Heart left ventricle (tissue), 16 donors: ENCODE data around the gene USHBP1. TPM values are rescaled to one million over a fixed set of nuclear protein-coding genes. Genes with fewer than 3 reads are reported as not detected.

Source experiments
- ATAC-seq, 4 donors: fragments of 200-7000 bp; cut with Tn5 transposase; one replicate each; pipeline ENCODE4 v1.9.1; 2020 to 2022; ENCODE audit warnings: moderate library complexity in 4 of 4, mild to moderate bottlenecking in 3 of 4, moderate number of reproducible peaks in 1 of 4
- DNase-seq, 5 donors: peaks; one replicate each; pipeline ENCODE4 v3.0.0-alpha.2; 2020
- H3K27ac ChIP-seq, 12 donors: fragments of 200-600 bp; sonication (generic) in 4 of 12; one replicate each; pipeline versions ENCODE4 v1.5.0 to v1.8.0; 2016 to 2022; ENCODE audit warnings: mild to moderate bottlenecking in 2 of 12
- H3K27me3 ChIP-seq, 9 donors: fragments of 200-600 bp; sonication (generic) in 2 of 9; one replicate each; pipeline versions ENCODE4 v1.5.1 to v1.8.0; 2016 to 2022; ENCODE audit warnings: mild to moderate bottlenecking in 3 of 9
- H3K36me3 ChIP-seq, 9 donors: fragments of 200-600 bp; sonication (generic) in 2 of 9; one replicate each; pipeline versions ENCODE4 v1.5.0 to v1.8.0; 2018 to 2022; ENCODE audit warnings: mild to moderate bottlenecking in 2 of 9
- H3K4me1 ChIP-seq, 12 donors: fragments of 200-600 bp; sonication (generic) in 4 of 12; one replicate each; pipeline versions ENCODE4 v1.5.0 to v1.8.0; 2016 to 2022; ENCODE audit warnings: mild to moderate bottlenecking in 3 of 12
- H3K4me3 ChIP-seq, 12 donors: fragments of 200-600 bp; sonication (generic) in 4 of 12; one replicate each; pipeline versions ENCODE4 v1.5.0 to v1.8.0; 2017 to 2022; ENCODE audit warnings: mild to moderate bottlenecking in 9 of 12, moderate library complexity in 4 of 12
- H3K9me3 ChIP-seq, 12 donors: fragments of 200-600 bp; sonication (generic) in 4 of 12; one replicate each; pipeline versions ENCODE4 v1.5.0 to v1.8.0; 2016 to 2022; ENCODE audit warnings: mild to moderate bottlenecking in 1 of 12
- CTCF ChIP-seq, 12 donors: fragments of 200-600 bp; sonication (generic) in 4 of 12; IDR thresholded peaks; one replicate each; pipeline versions ENCODE4 v1.5.0 to v1.8.0; 2018 to 2022; ENCODE audit warnings: antibody characterized with exemption in 12 of 12, mild to moderate bottlenecking in 5 of 12
- POLR2A ChIP-seq, 2 donors: fragments of 450-650 bp; IDR thresholded peaks; one replicate each; pipeline ENCODE4 v1.6.1; 2017; ENCODE audit warnings: antibody characterized with exemption in 2 of 2, mild to moderate bottlenecking in 2 of 2, moderate library complexity in 2 of 2
- WGBS, 4 donors: extraction: QIAGEN DNeasy Blood & Tissue Kit in 2 of 4; methylation state at CpG; one replicate each; pipeline versions ENCODE4 v1.1.5 to v1.1.7; 2013 to 2018; 5-methylcytosine and 5-hydroxymethylcytosine counted together
- intact Hi-C, 10 donors: fragments of 100-400 bp; cut with DNase I; formaldehyde crosslinking; loops; one replicate each; pipeline versions ENCODE4 v1.11.1 to v1.14.2; 2022
- polyA plus RNA-seq, 2 donors: library from polyadenylated mRNA; stranded (reverse); fragments of 200-250 nt; gene quantifications; one replicate each; pipeline ENCODE4 v1.2.3, GENCODE V29; 2013
- total RNA-seq, 9 donors: library from RNA; depleted of rRNA in 2 of 9; stranded (reverse); fragments of >200 nt in 2 of 9; fragmentation: NEBNext Ultra II Directional in 3 of 9; extraction: Animal tissue kit (Norgen Biotek cat#: 25700) in 3 of 9; gene quantifications; one replicate each; pipeline versions ENCODE4 v1.1.0 to v1.2.4, GENCODE V29; 2016 to 2023
- donor health status: ischemic (EF 13 %, LVEDD 7.1; RV severe dilation, severe dysfunction).
- donor health status: healthy with polysubstance abuse.
- donor health status: DM: no; HTN: yes; CAD: no.
- donor health status: DM: no; HTN: no; CAD: no.
- donor health status: ischemic (EF 25% LVEDD 6.9; RV normal size, moderate dysfunction).
- donor health status: ischemic (EF 25% LVEDD 5.7; RV mildly dilated, moderate dysfunction).
- donor health status: healthy.
- donor health status: DM: yes; HTN: yes; CAD: no.
- donor health status: ischemic (EF 35%, LVEDD 5.7; RV mildly dilated, moderate dysfunction).
- donor health status: nonischemic (EF 11% LVEDD 7.7; RV severe dilation, severe dysfunction).
- donor health status: DM: yes; HTN: yes; CAD: no.
- donor health status: PGD.
- donor health status: ischemic (EF 29% LVEDD 5.4; RV normal size, mild dysfunction).
- donor health status: nonischemic (EF 23%, LVEDD 6.1; RV moderate dilation, normal function).

Gene USHBP1
- total and polyA plus RNA-seq, 11 donors: 3.7 to 14.6 (median 7.7) TPM

GRCh38 chr19:17302391-17303166 lies 38.0 kb upstream of the USHBP1 start:
- Histone ChIP-seq H3K4me1 (peaks cover 3 to 48% (median 34%) of the 10 kb centered on the region in 12 donors), H3K27ac (peak overlapping the region; percentile 33 to 95 (median 78)), H3K9me3 (peaks cover 0 to 6% (median 0%) of the 10 kb centered on the region in 12 donors), H3K27me3 (no peaks in the 10 kb centered on the region), H3K4me3 (peak overlapping the region; percentile 50 to 99 (median 82)), H3K36me3 (peaks cover 0 to 25% (median 5%) of the 10 kb centered on the region in 9 donors)
- ATAC-seq (no peak), DNase-seq (no peak)
- WGBS, 4 donors: 10 to 21% (median 13%) methylated on average over 12 to 29 of the region's 29 CpGs
- TF ChIP-seq CTCF (IDR thresholded peaks at IDR 0.05) (no peak), POLR2A (IDR thresholded peaks at IDR 0.05) (no peak)
- intact Hi-C loops: no loop called here

- DNase-seq: no peak
- 92 to 94% (median 93%) methylated on average over 36 to 51 of the region's 51 CpGs for WGBS, 4 donors
- Histone ChIP-seq H3K36me3 (peaks cover 0 to 33% (median 5%) of the 10 kb centered on the region in 9 donors), H3K27ac (no peak overlapping the region), H3K4me1 (peaks cover 3 to 35% (median 24%) of the 10 kb centered on the region in 12 donors), H3K4me3 (no peak overlapping the region), H3K27me3 (no peaks in the 10 kb centered on the region), H3K9me3 (peaks cover 0 to 6% (median 0%) of the 10 kb centered on the region in 12 donors)
- ATAC-seq: no peak
- intact Hi-C loops: no loop called here
- no peak for TF ChIP-seq CTCF (IDR thresholded peaks at IDR 0.05)
- no peak for TF ChIP-seq POLR2A (IDR thresholded peaks at IDR 0.05)
Observed at GRCh38 chr19:17300992-17301619, 36.6 kb upstream of the USHBP1 start.

GRCh38 chr19:17296976-17297375 lies 32.4 kb upstream of the USHBP1 start:
- peaks cover 0 to 33% (median 8%) of the 10 kb centered on the region in 9 donors for H3K36me3 ChIP-seq

More at GRCh38 chr19:17296976-17297375, 32.4 kb upstream of the USHBP1 start:
- Histone ChIP-seq H3K4me1 (peaks cover 0 to 8% (median under 1%) of the 10 kb centered on the region in 12 donors), H3K27ac (no peak overlapping the region), H3K4me3 (no peak overlapping the region), H3K9me3 (peaks cover 0 to 6% (median 0%) of the 10 kb centered on the region in 12 donors), H3K27me3 (no peaks in the 10 kb centered on the region)
- intact Hi-C loops: loop anchor here in 4 of 10 donors (5.0 to 10.0 kb wide), 2 partner anchors 45 to 88 kb away; no protein-coding TSS in a partner anchor
- TF ChIP-seq POLR2A (IDR thresholded peaks at IDR 0.05): no peak
- no peak for TF ChIP-seq CTCF (IDR thresholded peaks at IDR 0.05)
- 85 to 91% (median 90%) methylated on average over 6 of the region's 6 CpGs for WGBS, 4 donors
- DNase-seq (no peak), ATAC-seq (no peak)
